Fibroblast of peridontal ligament (primary cell): ENCODE data around the gene UBE2M.
"Not testable (repeated sequence)": the region's sequence is repeated elsewhere in the genome, so short reads cannot be mapped to it uniquely, and the experiment has no call there.

Source experiments
- DNase-seq: peaks from one replicate; pipeline ENCODE4 v3.0.0-alpha.2; 2010; ENCODE audit errors: extremely low read depth

Gene UBE2M

DNA sequence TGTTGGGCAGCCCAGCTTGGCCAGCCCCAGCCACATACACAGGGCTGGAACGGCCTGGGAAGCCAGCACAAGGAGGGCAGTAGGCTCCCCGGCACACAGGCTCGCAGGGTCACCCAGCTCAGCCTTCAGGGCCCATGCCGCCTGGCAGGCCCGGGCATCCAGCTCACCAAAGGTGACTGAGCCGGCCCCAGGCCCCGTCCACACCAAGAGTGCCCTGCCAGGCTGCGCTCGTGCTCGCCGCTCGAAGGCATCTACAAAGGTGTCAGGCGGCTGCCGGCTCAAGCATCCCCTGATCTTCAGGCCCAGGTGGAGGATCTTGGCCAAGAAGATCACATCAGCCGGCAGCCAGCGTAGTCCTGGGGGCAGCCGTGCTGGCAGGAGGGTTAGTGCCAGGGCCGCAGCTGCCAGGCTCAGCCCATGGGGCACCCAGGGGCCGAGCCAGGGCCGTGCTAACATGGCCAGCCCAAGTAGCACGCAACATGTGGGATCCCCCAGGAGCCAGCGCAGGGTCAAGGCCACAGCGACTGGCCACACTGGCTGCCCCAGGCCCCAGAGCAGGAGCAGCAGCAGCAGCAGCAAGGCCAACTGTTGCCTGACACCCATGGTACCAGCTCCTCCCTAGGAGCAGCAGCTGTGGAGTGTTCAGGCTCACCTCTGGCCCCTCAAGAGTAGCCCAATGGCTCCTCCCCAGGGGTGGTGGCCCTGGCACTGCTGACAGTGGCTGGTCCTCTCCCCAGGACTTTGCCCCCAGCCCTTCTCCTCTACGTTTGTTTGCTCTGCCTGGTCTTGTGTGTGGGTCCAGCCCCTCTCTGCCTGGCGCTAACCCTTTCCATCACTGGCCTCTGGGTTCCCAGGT is 46.8 kb downstream of the UBE2M start, which contains the start of gene SLC27A5:
TSS of gene SLC27A5 (minus strand) at position 640 of the 856 bp plus-strand sequence. CDS start at position 603, 37 bp downstream.
- DNase-seq: no peak

GRCh38 chr19:58510084-58510862 is 48.1 kb downstream of the UBE2M start:
- no peak for DNase-seq

DNA sequence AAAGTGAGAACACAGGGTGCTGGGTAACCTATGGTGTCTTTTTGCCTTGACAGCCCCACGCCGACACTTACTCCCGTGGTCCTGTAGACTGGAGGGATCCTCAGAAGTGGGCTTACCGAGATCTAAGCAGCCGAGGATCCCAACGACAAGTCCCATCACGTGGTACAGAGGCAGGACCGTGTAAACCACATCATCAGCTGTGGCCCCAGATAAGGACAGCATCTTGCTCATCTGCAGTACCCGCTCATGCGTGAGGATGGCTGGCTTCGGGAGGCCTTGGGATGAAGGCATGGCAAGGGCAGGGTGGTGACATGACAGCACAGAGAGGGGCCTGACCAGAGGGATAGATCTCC is 48.7 kb downstream of the UBE2M start:
- DNase-seq: no peak

GRCh38 chr19:58507602-58508223 is 50.7 kb downstream of the UBE2M start:
- DNase-seq: not testable (repeated sequence)
